ENCODE data around the gene OCLN.
"Not testable (repeated sequence)": the region's sequence is repeated elsewhere in the genome, so short reads cannot be mapped to it uniquely, and the experiment has no call there.

DNA sequence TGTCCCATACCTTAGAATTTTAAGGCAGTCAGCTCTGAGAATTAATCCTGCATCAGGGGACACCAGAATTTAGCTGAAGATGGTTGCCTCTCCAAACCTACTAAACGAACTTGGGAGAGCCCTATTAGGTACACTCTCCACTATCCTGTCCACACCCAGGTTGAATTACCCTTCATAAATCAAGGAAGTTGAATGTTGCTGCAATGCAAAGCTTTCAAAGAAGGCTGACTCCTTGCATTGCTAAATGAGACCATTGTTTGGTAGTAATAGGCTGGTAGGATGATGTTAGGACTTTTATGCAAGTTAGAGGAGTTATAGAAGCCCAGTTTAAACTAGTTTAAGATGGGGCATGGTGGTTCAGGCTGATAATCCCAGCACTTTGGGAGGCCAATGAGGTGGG, 48.8 kb downstream of the OCLN start:
- TF ChIP-seq, protein P1, sequence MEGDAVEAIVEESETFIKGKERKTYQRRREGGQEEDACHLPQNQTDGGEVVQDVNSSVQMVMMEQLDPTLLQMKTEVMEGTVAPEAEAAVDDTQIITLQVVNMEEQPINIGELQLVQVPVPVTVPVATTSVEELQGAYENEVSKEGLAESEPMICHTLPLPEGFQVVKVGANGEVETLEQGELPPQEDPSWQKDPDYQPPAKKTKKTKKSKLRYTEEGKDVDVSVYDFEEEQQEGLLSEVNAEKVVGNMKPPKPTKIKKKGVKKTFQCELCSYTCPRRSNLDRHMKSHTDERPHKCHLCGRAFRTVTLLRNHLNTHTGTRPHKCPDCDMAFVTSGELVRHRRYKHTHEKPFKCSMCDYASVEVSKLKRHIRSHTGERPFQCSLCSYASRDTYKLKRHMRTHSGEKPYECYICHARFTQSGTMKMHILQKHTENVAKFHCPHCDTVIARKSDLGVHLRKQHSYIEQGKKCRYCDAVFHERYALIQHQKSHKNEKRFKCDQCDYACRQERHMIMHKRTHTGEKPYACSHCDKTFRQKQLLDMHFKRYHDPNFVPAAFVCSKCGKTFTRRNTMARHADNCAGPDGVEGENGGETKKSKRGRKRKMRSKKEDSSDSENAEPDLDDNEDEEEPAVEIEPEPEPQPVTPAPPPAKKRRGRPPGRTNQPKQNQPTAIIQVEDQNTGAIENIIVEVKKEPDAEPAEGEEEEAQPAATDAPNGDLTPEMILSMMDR (conservative IDR thresholded peaks at IDR 0.05) = not testable (repeated sequence)
- TF ChIP-seq ZFX (IDR thresholded peaks at IDR 0.05) = not testable (repeated sequence)
